Measurements from ENCODE around the gene EIF2AK2.

DNA sequence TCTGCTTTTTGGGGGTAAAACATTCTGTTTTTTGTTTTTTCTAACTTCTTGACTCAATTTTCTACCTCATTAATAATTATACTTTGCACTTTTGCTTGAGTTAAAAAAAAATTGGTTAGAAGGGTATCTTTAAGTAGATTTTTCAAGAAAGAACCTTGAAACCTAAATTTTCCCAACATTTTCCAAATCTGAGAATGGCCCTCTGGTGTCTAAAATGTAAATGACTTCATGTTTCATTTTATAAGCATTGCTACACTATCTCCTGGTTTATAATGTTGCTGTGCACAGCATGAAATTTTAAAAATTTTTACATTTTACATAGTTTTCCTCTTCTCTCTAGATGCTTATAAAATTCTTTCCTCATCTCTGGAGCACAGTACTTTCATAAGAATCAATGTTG, 14.2 kb downstream of the EIF2AK2 start:
- TF ChIP-seq, protein P1, sequence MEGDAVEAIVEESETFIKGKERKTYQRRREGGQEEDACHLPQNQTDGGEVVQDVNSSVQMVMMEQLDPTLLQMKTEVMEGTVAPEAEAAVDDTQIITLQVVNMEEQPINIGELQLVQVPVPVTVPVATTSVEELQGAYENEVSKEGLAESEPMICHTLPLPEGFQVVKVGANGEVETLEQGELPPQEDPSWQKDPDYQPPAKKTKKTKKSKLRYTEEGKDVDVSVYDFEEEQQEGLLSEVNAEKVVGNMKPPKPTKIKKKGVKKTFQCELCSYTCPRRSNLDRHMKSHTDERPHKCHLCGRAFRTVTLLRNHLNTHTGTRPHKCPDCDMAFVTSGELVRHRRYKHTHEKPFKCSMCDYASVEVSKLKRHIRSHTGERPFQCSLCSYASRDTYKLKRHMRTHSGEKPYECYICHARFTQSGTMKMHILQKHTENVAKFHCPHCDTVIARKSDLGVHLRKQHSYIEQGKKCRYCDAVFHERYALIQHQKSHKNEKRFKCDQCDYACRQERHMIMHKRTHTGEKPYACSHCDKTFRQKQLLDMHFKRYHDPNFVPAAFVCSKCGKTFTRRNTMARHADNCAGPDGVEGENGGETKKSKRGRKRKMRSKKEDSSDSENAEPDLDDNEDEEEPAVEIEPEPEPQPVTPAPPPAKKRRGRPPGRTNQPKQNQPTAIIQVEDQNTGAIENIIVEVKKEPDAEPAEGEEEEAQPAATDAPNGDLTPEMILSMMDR (IDR thresholded peaks at IDR 0.05; ENCODE audit: low read depth, low read length) = no peak
- TF ChIP-seq EZH2phosphoT487 (IDR thresholded peaks at IDR 0.05; ENCODE audit: low read depth) = no peak

Measured in OCI-LY3 (cell line).